ENCODE data around the gene ITFG2. TPM values are rescaled to one million over a fixed set of nuclear protein-coding genes. Genes with fewer than 3 reads are reported as not detected.

ITFG2 gene
- 43.0 TPM for polyA plus RNA-seq (2013)

- Histone ChIP-seq H3K36me3 (ENCODE audit: control insufficient read depth in 4 of 4, insufficient read depth in 4 of 4, low read length in 3 of 4) (peaks cover 2 to 24% (median 8%) of the 10 kb centered on the region in 4 experiments), H3K4me1 (ENCODE audit: control extremely low read depth in 1 of 4, control insufficient read depth in 4 of 4, insufficient read depth in 4 of 4, low read length in 3 of 4) (peaks cover 9 to 25% (median 16%) of the 10 kb centered on the region in 4 experiments), H3K9me3 (ENCODE audit: control extremely low read depth in 1 of 5, control insufficient read depth in 4 of 5, insufficient read depth in 2 of 5, low read depth in 1 of 5, low read length in 4 of 5) (no peaks in the 10 kb centered on the region), H3K4me3 (ENCODE audit: control insufficient read depth in 1 of 7, extremely low read depth in 1 of 7, insufficient read depth in 4 of 7, low read depth in 2 of 7, low read length in 6 of 7) (peak within 1 kb of the TSS; percentile 75 to 95 (median 88)), H3K27me3 (replicated peaks in 2 of 5; ENCODE audit: control insufficient read depth in 4 of 5, insufficient read depth in 5 of 5, low read length in 4 of 5) (no peaks in the 10 kb centered on the region), H3K27ac (ENCODE audit: insufficient read depth in 1 of 2, low read depth in 1 of 2, low read length in 2 of 2, poor library complexity in 1 of 2, severe bottlenecking in 2 of 2) (peak within 1 kb of the TSS; percentile 81 to 88)
- ChIA-PET POLR2A (interaction anchor here (0.6 to 1.1 kb wide), 3 partner anchors 16 to 244 kb away, joined by 3 read pairs; no protein-coding TSS in a partner anchor), CTCF (interaction anchor here (0.8 to 3.8 kb wide), 11 partner anchors 8 to 130 kb away, joined by 3 to 25 read pairs (median 4); no protein-coding TSS in a partner anchor)
- WGBS (ENCODE audit: insufficient coverage), result 0% methylated on average over 35 of the region's 48 CpGs
- peak; percentile 97 to 99 (median 99) for DNase-seq
Observed at GRCh38 chr12:2812290-2813213, at the start of gene ITFG2. ITFG2 (plus strand) TSS chr12:2812668; CDS start chr12:2812761, 93 bp downstream.

- ChIA-PET CTCF (interaction anchor here (0.9 kb wide), 1 partner anchor 19 kb away, joined by 3 read pairs; no protein-coding TSS in a partner anchor), POLR2A (no interaction called here)
- DNase-seq, result no peak
- no peaks in the 10 kb centered on the region for H3K9me3 ChIP-seq (ENCODE audit: control extremely low read depth in 1 of 5, control insufficient read depth in 4 of 5, insufficient read depth in 2 of 5, low read depth in 1 of 5, low read length in 4 of 5)
- H3K4me1 ChIP-seq (ENCODE audit: control extremely low read depth in 1 of 4, control insufficient read depth in 4 of 4, insufficient read depth in 4 of 4, low read length in 3 of 4), result no peaks in the 10 kb centered on the region
- H3K4me3 ChIP-seq (ENCODE audit: control insufficient read depth in 1 of 7, extremely low read depth in 1 of 7, insufficient read depth in 4 of 7, low read depth in 2 of 7, low read length in 6 of 7), result no peak overlapping the region
- no peak overlapping the region for H3K27ac ChIP-seq (ENCODE audit: insufficient read depth in 1 of 2, low read depth in 1 of 2, low read length in 2 of 2, poor library complexity in 1 of 2, severe bottlenecking in 2 of 2)
- H3K36me3 ChIP-seq (ENCODE audit: control insufficient read depth in 4 of 4, insufficient read depth in 4 of 4, low read length in 3 of 4), result no peaks in the 10 kb centered on the region
- peaks cover 0 to 2% (median 0%) of the 10 kb centered on the region in 5 experiments for H3K27me3 ChIP-seq (replicated peaks in 2 of 5; ENCODE audit: control insufficient read depth in 4 of 5, insufficient read depth in 5 of 5, low read length in 4 of 5)
Observed at GRCh38 chr12:2764398-2764797, 48.1 kb upstream of the ITFG2 start.

- Histone ChIP-seq H3K27ac (ENCODE audit: insufficient read depth in 1 of 2, low read depth in 1 of 2, low read length in 2 of 2, poor library complexity in 1 of 2, severe bottlenecking in 2 of 2) (no peak overlapping the region), H3K4me1 (ENCODE audit: control extremely low read depth in 1 of 4, control insufficient read depth in 4 of 4, insufficient read depth in 4 of 4, low read length in 3 of 4) (no peaks in the 10 kb centered on the region), H3K36me3 (ENCODE audit: control insufficient read depth in 4 of 4, insufficient read depth in 4 of 4, low read length in 3 of 4) (no peaks in the 10 kb centered on the region), H3K4me3 (ENCODE audit: control insufficient read depth in 1 of 7, extremely low read depth in 1 of 7, insufficient read depth in 4 of 7, low read depth in 2 of 7, low read length in 6 of 7) (no peak overlapping the region), H3K27me3 (replicated peaks in 2 of 5; ENCODE audit: control insufficient read depth in 4 of 5, insufficient read depth in 5 of 5, low read length in 4 of 5) (peaks cover 0 to 2% (median 0%) of the 10 kb centered on the region in 5 experiments), H3K9me3 (ENCODE audit: control extremely low read depth in 1 of 5, control insufficient read depth in 4 of 5, insufficient read depth in 2 of 5, low read depth in 1 of 5, low read length in 4 of 5) (no peaks in the 10 kb centered on the region)
- WGBS (ENCODE audit: insufficient coverage), result 93% methylated on average over 3 of the region's 4 CpGs
- CTCF ChIA-PET, result no interaction called here
- POLR2A ChIA-PET, result no interaction called here
- DNase-seq, result no peak
Observed at GRCh38 chr12:2765052-2765451, 47.4 kb upstream of the ITFG2 start.

GRCh38 chr12:2765608-2766007 is 46.9 kb upstream of the ITFG2 start:
- ChIA-PET CTCF (no interaction called here), POLR2A (no interaction called here)
- 95% methylated on average over 5 of the region's 6 CpGs for WGBS (ENCODE audit: insufficient coverage)

GRCh38 chr12:2768224-2768961 is 44.1 kb upstream of the ITFG2 start:
- no peak for DNase-seq
- Histone ChIP-seq H3K36me3 (ENCODE audit: control insufficient read depth in 4 of 4, insufficient read depth in 4 of 4, low read length in 3 of 4) (no peaks in the 10 kb centered on the region), H3K4me1 (ENCODE audit: control extremely low read depth in 1 of 4, control insufficient read depth in 4 of 4, insufficient read depth in 4 of 4, low read length in 3 of 4) (no peaks in the 10 kb centered on the region), H3K27me3 (replicated peaks in 2 of 5; ENCODE audit: control insufficient read depth in 4 of 5, insufficient read depth in 5 of 5, low read length in 4 of 5) (peaks cover 0 to 2% (median 0%) of the 10 kb centered on the region in 5 experiments), H3K9me3 (ENCODE audit: control extremely low read depth in 1 of 5, control insufficient read depth in 4 of 5, insufficient read depth in 2 of 5, low read depth in 1 of 5, low read length in 4 of 5) (no peaks in the 10 kb centered on the region), H3K4me3 (ENCODE audit: control insufficient read depth in 1 of 7, extremely low read depth in 1 of 7, insufficient read depth in 4 of 7, low read depth in 2 of 7, low read length in 6 of 7) (no peak overlapping the region), H3K27ac (ENCODE audit: insufficient read depth in 1 of 2, low read depth in 1 of 2, low read length in 2 of 2, poor library complexity in 1 of 2, severe bottlenecking in 2 of 2) (no peak overlapping the region)
- WGBS (ENCODE audit: insufficient coverage), result 65% methylated on average over 4 of the region's 10 CpGs
- CTCF ChIA-PET, result no interaction called here
- POLR2A ChIA-PET, result no interaction called here

More at GRCh38 chr12:2765608-2766007, 46.9 kb upstream of the ITFG2 start:
- no peaks in the 10 kb centered on the region for H3K36me3 ChIP-seq (ENCODE audit: control insufficient read depth in 4 of 4, insufficient read depth in 4 of 4, low read length in 3 of 4)
- no peak overlapping the region for H3K4me3 ChIP-seq (ENCODE audit: control insufficient read depth in 1 of 7, extremely low read depth in 1 of 7, insufficient read depth in 4 of 7, low read depth in 2 of 7, low read length in 6 of 7)
- no peak overlapping the region for H3K27ac ChIP-seq (ENCODE audit: insufficient read depth in 1 of 2, low read depth in 1 of 2, low read length in 2 of 2, poor library complexity in 1 of 2, severe bottlenecking in 2 of 2)
- H3K4me1 ChIP-seq (ENCODE audit: control extremely low read depth in 1 of 4, control insufficient read depth in 4 of 4, insufficient read depth in 4 of 4, low read length in 3 of 4), result no peaks in the 10 kb centered on the region
- H3K9me3 ChIP-seq (ENCODE audit: control extremely low read depth in 1 of 5, control insufficient read depth in 4 of 5, insufficient read depth in 2 of 5, low read depth in 1 of 5, low read length in 4 of 5), result no peaks in the 10 kb centered on the region
- H3K27me3 ChIP-seq (replicated peaks in 2 of 5; ENCODE audit: control insufficient read depth in 4 of 5, insufficient read depth in 5 of 5, low read length in 4 of 5), result peaks cover 0 to 2% (median 0%) of the 10 kb centered on the region in 5 experiments
- no peak for DNase-seq

- 98% methylated on average over 9 of the region's 11 CpGs for WGBS (ENCODE audit: insufficient coverage)
- H3K4me3 ChIP-seq (ENCODE audit: control insufficient read depth in 1 of 7, extremely low read depth in 1 of 7, insufficient read depth in 4 of 7, low read depth in 2 of 7, low read length in 6 of 7), result no peak overlapping the region
- no peaks in the 10 kb centered on the region for H3K36me3 ChIP-seq (ENCODE audit: control insufficient read depth in 4 of 4, insufficient read depth in 4 of 4, low read length in 3 of 4)
- no peak overlapping the region for H3K27ac ChIP-seq (ENCODE audit: insufficient read depth in 1 of 2, low read depth in 1 of 2, low read length in 2 of 2, poor library complexity in 1 of 2, severe bottlenecking in 2 of 2)
- H3K9me3 ChIP-seq (ENCODE audit: control extremely low read depth in 1 of 5, control insufficient read depth in 4 of 5, insufficient read depth in 2 of 5, low read depth in 1 of 5, low read length in 4 of 5), result no peaks in the 10 kb centered on the region
- CTCF ChIA-PET, result interaction anchor here (3.6 kb wide), 1 partner anchor 14 kb away, joined by 17 read pairs; no protein-coding TSS in a partner anchor
- H3K27me3 ChIP-seq (replicated peaks in 2 of 5; ENCODE audit: control insufficient read depth in 4 of 5, insufficient read depth in 5 of 5, low read length in 4 of 5), result peaks cover 0 to 2% (median 0%) of the 10 kb centered on the region in 5 experiments
- no peaks in the 10 kb centered on the region for H3K4me1 ChIP-seq (ENCODE audit: control extremely low read depth in 1 of 4, control insufficient read depth in 4 of 4, insufficient read depth in 4 of 4, low read length in 3 of 4)
- POLR2A ChIA-PET, result no interaction called here
- no peak for DNase-seq
Observed at GRCh38 chr12:2769866-2770533, 42.5 kb upstream of the ITFG2 start.

All from common myeloid progenitor, CD34-positive (primary cell).